ENCODE results near the gene MTERF1. TPM values are rescaled to one million over a fixed set of nuclear protein-coding genes. Genes with fewer than 3 reads are reported as not detected.
"Not testable (repeated sequence)": the region's sequence is repeated elsewhere in the genome, so short reads cannot be mapped to it uniquely, and the experiment has no call there.

The MTERF1 gene
- total and polyA plus RNA-seq, 8 donors = 10.8 to 23.5 (median 18.4) TPM

DNA sequence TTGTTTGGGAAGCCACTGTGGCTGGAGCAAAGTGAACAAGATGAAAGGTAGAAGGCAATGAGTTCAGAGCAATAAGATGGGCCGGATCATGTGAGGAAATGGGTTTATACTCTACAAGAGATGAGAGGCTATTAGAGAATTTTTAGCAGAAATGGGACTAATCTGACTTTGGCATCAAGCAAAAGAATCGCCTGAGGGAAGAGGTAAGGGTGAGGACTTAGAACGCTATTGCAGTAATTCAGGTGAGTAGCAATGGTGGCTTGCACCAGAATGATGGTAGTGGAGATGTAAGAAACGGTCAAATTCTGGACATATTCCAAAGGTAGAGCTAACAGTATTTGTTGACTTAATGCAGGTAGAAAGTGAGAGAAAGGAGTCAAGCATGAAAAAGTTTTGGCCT is 30.6 kb upstream of the MTERF1 start:
- no peak overlapping the region for H3K4me3 ChIP-seq
- no peaks in the 10 kb centered on the region for H3K9me3 ChIP-seq
- H3K4me1 ChIP-seq = no peaks in the 10 kb centered on the region
- H3K27me3 ChIP-seq = no peaks in the 10 kb centered on the region
- ATAC-seq (no peak), DNase-seq (no peak)
- H3K27ac ChIP-seq = no peak overlapping the region
- intact Hi-C loops (cut with DNase I) = no loop called here
- TF ChIP-seq, protein P1, sequence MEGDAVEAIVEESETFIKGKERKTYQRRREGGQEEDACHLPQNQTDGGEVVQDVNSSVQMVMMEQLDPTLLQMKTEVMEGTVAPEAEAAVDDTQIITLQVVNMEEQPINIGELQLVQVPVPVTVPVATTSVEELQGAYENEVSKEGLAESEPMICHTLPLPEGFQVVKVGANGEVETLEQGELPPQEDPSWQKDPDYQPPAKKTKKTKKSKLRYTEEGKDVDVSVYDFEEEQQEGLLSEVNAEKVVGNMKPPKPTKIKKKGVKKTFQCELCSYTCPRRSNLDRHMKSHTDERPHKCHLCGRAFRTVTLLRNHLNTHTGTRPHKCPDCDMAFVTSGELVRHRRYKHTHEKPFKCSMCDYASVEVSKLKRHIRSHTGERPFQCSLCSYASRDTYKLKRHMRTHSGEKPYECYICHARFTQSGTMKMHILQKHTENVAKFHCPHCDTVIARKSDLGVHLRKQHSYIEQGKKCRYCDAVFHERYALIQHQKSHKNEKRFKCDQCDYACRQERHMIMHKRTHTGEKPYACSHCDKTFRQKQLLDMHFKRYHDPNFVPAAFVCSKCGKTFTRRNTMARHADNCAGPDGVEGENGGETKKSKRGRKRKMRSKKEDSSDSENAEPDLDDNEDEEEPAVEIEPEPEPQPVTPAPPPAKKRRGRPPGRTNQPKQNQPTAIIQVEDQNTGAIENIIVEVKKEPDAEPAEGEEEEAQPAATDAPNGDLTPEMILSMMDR (IDR thresholded peaks at IDR 0.05) = no peak
- no peaks in the 10 kb centered on the region for H3K36me3 ChIP-seq

DNA sequence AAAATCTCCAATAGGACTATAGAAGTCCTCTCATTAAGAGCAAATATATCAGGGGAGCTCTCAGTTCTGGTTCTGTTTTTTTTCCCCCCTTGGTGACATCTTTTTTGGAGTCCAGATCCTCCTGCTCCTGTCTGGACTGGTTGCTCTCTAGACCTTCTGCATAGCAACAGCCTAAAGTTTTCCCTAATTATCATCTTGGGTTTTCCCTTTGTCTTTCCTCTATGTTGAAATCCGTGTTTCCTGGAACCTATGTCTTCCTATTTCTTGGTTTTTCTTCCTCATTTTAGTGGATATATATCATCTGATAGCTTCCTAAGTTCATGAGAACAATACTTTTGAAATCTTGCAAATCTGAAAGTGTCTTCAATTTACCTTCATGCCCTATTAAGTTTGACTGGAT is 29.7 kb upstream of the MTERF1 start:
- Histone ChIP-seq H3K36me3 (no peaks in the 10 kb centered on the region), H3K9me3 (no peaks in the 10 kb centered on the region), H3K27ac (no peak overlapping the region), H3K4me3 (no peak overlapping the region), H3K27me3 (no peaks in the 10 kb centered on the region), H3K4me1 (no peaks in the 10 kb centered on the region)
- DNase-seq (no peak), ATAC-seq (no peak)
- TF ChIP-seq, protein P1 (IDR thresholded peaks at IDR 0.05) = no peak
- intact Hi-C loops (cut with DNase I) = no loop called here

DNA sequence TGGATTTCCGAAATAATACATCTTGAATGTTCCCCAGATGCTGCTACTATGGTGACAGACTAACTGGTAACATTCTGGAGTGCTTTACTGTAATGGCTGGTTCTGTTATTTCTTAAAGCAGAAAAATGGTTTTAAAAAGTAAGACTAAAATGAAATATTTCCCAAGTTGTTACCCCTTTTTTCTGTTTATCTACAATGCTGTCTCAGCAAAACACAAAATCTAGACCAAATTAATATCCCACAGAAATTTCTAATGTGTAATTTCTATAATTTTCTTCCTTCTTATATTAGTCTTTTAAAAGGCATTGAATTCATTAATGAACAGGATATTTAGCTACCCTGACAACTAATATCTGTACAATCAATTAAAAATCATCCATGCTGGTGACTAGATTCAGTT is 19.1 kb upstream of the MTERF1 start:
- no peaks in the 10 kb centered on the region for H3K27me3 ChIP-seq
- ATAC-seq (no peak), DNase-seq (no peak)
- TF ChIP-seq, protein P1 (IDR thresholded peaks at IDR 0.05) = no peak
- H3K4me1 ChIP-seq = no peaks in the 10 kb centered on the region
- no peaks in the 10 kb centered on the region for H3K9me3 ChIP-seq
- no peak overlapping the region for H3K27ac ChIP-seq
- intact Hi-C loops (cut with DNase I) = no loop called here
- H3K36me3 ChIP-seq = no peaks in the 10 kb centered on the region
- H3K4me3 ChIP-seq = no peak overlapping the region

DNA sequence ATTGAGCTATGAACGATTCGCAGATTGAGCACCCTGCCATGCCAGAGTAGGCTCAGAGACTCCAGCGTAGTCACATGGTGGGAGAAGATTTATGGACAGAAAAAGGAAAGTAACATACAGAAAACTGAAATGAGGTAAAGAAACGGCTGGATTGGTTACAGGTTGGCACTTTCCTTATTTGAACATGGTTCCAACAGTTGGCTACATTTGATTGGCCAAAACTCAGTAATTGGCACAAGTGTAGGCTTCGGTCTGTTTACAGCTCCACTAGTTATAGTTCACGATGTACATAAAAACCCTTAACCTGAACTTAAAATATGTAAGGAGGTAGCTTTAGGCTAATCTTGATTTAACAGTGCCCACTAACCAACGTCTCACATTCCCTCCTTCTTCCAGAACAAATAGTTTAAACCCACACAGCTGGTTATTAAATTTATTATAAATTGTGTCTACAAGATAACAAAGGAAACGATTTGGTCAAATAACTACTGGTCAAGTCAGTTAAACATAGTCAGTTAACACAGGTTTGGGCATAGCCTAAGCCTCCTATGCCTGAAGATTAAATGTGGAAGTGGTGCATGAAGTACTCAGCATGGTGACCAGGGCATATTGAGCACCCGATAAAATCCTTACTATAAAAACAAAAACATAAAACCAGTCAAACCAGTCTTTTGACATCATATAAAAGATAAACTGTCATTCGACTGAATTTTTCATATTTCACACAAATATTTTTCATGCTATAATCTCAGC is 17.9 kb upstream of the MTERF1 start:
- H3K27me3 ChIP-seq = no peaks in the 10 kb centered on the region
- ATAC-seq (no peak), DNase-seq (no peak)
- no peak overlapping the region for H3K4me3 ChIP-seq
- no peak overlapping the region for H3K27ac ChIP-seq
- TF ChIP-seq, protein P1 (IDR thresholded peaks at IDR 0.05) = no peak
- no peaks in the 10 kb centered on the region for H3K9me3 ChIP-seq
- no peaks in the 10 kb centered on the region for H3K36me3 ChIP-seq
- intact Hi-C loops (cut with DNase I) = no loop called here
- H3K4me1 ChIP-seq = no peaks in the 10 kb centered on the region

DNA sequence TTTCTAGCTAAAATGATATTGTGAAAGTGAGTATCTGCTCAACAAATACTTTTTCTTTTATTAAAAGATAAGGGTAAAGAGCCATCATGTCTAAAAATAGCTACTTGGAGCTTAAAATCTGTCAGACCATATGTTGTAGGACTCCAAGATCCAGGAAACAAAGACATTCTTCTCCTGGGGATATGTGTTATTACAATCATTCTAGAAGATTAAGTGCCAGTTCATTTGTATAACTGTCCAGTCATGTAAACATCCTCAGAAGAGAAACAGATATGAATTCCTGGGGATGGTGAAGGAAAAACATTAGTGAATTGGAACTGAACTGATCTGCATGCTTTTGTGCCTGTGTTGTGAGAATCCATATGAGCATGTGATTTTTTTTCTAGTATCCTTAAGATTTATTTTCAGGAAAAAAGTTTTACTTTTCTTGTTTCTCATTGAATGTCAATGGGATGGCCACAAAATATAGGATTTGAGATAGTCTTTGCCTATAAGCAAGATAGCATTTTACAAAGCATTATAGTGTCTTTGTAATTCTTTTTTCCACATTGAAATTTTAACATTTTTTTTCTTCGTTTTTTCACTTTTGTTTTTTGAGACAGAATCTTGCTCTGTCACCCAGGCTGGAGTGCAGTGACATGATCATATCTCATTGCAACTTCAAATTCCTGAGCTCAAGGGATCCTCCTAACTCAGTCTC is 14.4 kb upstream of the MTERF1 start:
- intact Hi-C loops (cut with DNase I) = no loop called here

DNA sequence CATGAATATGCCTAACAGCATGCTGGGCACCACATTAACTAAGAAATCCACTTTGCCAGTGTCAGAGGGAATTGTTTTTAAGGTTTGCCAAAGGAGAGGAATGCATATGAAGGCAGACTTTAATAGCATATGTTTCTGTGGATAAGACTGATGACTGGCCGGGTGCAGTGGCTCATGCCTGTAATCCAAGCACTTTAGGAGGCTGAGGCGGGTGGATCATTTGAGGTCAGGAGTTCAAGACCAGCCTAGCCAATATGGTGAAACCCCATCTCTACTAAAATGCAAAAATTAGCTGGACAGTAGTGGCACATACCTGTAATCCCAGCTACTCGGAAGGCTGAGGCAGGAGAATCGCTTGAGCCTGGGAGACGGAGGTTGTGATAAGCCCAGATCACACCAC is 13.2 kb upstream of the MTERF1 start:
- intact Hi-C loops (cut with DNase I); H3K27me3 ChIP-seq; ATAC-seq; DNase-seq; H3K27ac ChIP-seq; H3K4me1 ChIP-seq; H3K9me3 ChIP-seq; H3K4me3 ChIP-seq; H3K36me3 ChIP-seq: not testable (repeated sequence)

More for the DNA sequence above, 14.4 kb upstream of the MTERF1 start:
- H3K27ac ChIP-seq = no peak overlapping the region
- H3K36me3 ChIP-seq = no peaks in the 10 kb centered on the region
- H3K27me3 ChIP-seq = no peaks in the 10 kb centered on the region
- TF ChIP-seq, protein P1 (IDR thresholded peaks at IDR 0.05) = no peak
- H3K4me3 ChIP-seq = no peak overlapping the region
- DNase-seq (peak in 1 of 4 donors; percentile 26), ATAC-seq (no peak)
- no peaks in the 10 kb centered on the region for H3K4me1 ChIP-seq
- no peaks in the 10 kb centered on the region for H3K9me3 ChIP-seq

Data from left lung (tissue), 10 donors.